Measurements from ENCODE around the gene LRRN3.

DNA sequence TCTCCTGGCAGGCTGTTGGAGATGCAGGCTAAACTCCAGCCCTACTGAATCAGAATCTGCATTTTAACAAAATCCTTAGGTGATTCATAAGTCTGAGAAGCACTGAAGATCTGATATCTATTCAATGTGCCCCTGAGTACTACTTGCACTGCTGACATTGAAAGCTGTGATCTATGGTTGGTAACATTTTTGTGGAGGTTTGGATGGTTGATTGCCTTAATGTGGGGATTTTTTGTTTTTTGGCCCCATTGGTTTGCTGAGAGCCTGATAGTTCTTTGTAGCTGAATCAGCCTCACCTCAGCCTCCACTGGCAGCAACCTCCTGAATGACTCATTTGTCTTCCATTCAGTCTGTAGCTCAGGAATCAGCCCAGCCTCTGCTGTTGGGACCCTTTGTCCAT is 14.7 kb upstream of the LRRN3 start:
- TF ChIP-seq, protein P1, sequence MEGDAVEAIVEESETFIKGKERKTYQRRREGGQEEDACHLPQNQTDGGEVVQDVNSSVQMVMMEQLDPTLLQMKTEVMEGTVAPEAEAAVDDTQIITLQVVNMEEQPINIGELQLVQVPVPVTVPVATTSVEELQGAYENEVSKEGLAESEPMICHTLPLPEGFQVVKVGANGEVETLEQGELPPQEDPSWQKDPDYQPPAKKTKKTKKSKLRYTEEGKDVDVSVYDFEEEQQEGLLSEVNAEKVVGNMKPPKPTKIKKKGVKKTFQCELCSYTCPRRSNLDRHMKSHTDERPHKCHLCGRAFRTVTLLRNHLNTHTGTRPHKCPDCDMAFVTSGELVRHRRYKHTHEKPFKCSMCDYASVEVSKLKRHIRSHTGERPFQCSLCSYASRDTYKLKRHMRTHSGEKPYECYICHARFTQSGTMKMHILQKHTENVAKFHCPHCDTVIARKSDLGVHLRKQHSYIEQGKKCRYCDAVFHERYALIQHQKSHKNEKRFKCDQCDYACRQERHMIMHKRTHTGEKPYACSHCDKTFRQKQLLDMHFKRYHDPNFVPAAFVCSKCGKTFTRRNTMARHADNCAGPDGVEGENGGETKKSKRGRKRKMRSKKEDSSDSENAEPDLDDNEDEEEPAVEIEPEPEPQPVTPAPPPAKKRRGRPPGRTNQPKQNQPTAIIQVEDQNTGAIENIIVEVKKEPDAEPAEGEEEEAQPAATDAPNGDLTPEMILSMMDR (IDR thresholded peaks at IDR 0.05) = no peak
- no peak for TF ChIP-seq POLR2A (IDR thresholded peaks at IDR 0.05)

Data from right lobe of liver (tissue), 4 donors.